BJ (cell line): ENCODE measurements around the gene SLIT3. TPM values are rescaled to one million over a fixed set of nuclear protein-coding genes. Genes with fewer than 3 reads are reported as not detected.

Experiments
- CTCF ChIA-PET: fragments of 350-600 bp; formaldehyde crosslinking; extraction: SDS; loops from one replicate; lab custom pipeline; 2021; ENCODE audit warnings: antibody characterized with exemption, inconsistent platforms; lab: Yijun Ruan, JAX
- POLR2A ChIA-PET: fragments of 300-600 bp; sonication (Branson Sonifier 250); formaldehyde crosslinking; extraction: SDS; loops from one replicate; lab custom pipeline; 2021; ENCODE audit warnings: antibody characterized with exemption; lab: Charles Lee
- DNase-seq: peaks from one replicate; pipeline ENCODE4 v3.0.0-alpha.2; 2011; ENCODE audit warnings: low read depth
- H3K27me3 ChIP-seq: 2 replicates; pipeline ENCODE4 v1.6.0; 2011; ENCODE audit warnings: low read length; ENCODE audit not compliant: control insufficient read depth, insufficient read depth
- H3K36me3 ChIP-seq: 2 replicates; pipeline ENCODE4 v1.5.1; 2011; ENCODE audit warnings: low read length; ENCODE audit not compliant: control insufficient read depth, insufficient read depth
- H3K4me3 ChIP-seq: 2 replicates; pipeline ENCODE4 v1.5.1; 2011; ENCODE audit warnings: low read depth, mild to moderate bottlenecking, control low read depth, low read length
- CTCF ChIP-seq: IDR thresholded peaks from 2 replicates; pipeline ENCODE4 v1.5.1; 2011; ENCODE audit warnings: low read depth, mild to moderate bottlenecking, control low read depth, inconsistent platforms, low read length, moderate library complexity; ENCODE audit not compliant: insufficient read depth
- polyA plus RNA-seq: library from polyadenylated mRNA; depleted of rRNA; stranded (reverse); fragments of >200 nt; gene quantifications from 2 replicates; pipeline ENCODE4 v1.2.3, GENCODE V29; 2011

The SLIT3 gene
- polyA plus RNA-seq, 1 experiment = 26.8 TPM

- Histone ChIP-seq H3K4me3 (no peak overlapping the region), H3K36me3 (no peaks in the 10 kb centered on the region), H3K27me3 (no peaks in the 10 kb centered on the region)
- TF ChIP-seq CTCF = no peak
- POLR2A ChIA-PET = no interaction called here
- no peak for DNase-seq
- CTCF ChIA-PET = interaction anchor here (1.4 kb wide), 1 partner anchor 167 kb away, joined by 3 read pairs; the partner anchor contains the start of gene RARS1
Observed at GRCh38 chr5:168653626-168654025, 647.3 kb downstream of the SLIT3 start.

DNA sequence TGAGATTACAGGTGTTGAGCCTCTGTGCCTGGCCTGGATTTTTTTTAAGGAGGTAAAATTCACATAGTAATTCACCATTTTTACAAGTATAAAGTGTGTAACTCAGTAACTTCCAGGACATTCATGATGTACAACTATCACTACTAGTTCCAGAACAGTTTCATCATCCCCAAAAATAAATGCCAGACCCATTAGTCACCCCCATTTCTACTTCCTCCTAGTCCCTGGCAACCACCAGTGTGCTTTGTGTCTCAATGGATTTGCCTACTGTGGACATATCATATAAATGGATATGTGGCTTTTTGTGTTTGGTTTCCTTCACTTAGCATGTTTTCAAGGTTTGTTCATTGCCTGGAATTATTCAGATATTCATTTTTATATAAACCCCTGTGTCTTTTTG lies 649.3 kb downstream of the SLIT3 start:
- no peaks in the 10 kb centered on the region for H3K27me3 ChIP-seq
- H3K36me3 ChIP-seq = no peaks in the 10 kb centered on the region
- DNase-seq = peak; percentile 49
- TF ChIP-seq CTCF = no peak
- POLR2A ChIA-PET = no interaction called here
- no peak overlapping the region for H3K4me3 ChIP-seq
- CTCF ChIA-PET = no interaction called here

DNA sequence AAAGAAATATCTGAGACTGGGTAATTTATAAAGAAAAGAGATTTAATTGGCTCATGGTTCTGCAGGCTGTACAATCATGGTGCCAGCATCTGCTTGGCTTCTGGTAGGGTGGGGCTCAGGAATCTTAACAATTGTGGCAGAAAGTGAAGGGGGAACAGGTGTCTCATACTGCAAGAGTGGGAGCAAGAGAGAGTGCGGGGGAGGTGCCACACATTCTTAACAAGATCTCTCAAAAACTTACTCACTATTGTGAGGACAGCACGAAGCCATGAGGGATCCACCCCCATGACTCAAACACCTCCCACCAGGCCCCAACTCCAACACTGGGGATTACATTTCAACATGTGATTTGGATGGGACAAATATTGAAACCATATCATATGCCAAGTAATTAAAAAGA lies 651.6 kb downstream of the SLIT3 start:
- no peak for DNase-seq
- Histone ChIP-seq H3K27me3 (no peaks in the 10 kb centered on the region), H3K36me3 (no peaks in the 10 kb centered on the region), H3K4me3 (no peak overlapping the region)
- ChIA-PET POLR2A (no interaction called here), CTCF (interaction anchor here (1.0 kb wide), 1 partner anchor 11 kb away, joined by 3 read pairs; no protein-coding TSS in a partner anchor)
- TF ChIP-seq CTCF = no peak

DNA sequence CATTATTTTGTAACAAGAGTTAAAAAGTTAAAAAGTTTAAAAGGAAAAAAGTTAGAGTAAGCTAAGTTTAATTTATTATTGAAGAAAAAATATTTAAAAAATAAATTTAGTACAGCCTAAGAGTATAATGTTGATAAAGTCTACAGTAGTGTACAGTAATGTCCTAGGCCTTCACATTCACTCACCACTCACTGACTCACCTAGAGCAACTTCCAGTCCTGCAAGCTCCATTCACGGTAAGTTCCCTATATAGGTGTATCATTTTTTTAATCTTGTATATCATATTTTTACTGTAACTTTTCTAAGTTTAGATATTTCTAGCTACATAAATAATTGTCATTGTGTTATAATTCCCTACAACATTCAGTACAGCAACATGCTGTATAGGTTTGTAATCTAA lies 652.4 kb downstream of the SLIT3 start:
- H3K36me3 ChIP-seq = no peaks in the 10 kb centered on the region
- DNase-seq = no peak
- CTCF ChIA-PET = interaction anchor here (0.8 to 1.0 kb wide), 4 partner anchors 12 to 32 kb away, joined by 3 to 6 read pairs (median 4); no protein-coding TSS in a partner anchor
- H3K27me3 ChIP-seq = no peaks in the 10 kb centered on the region
- POLR2A ChIA-PET = no interaction called here
- H3K4me3 ChIP-seq = no peak overlapping the region
- no peak for TF ChIP-seq CTCF

DNA sequence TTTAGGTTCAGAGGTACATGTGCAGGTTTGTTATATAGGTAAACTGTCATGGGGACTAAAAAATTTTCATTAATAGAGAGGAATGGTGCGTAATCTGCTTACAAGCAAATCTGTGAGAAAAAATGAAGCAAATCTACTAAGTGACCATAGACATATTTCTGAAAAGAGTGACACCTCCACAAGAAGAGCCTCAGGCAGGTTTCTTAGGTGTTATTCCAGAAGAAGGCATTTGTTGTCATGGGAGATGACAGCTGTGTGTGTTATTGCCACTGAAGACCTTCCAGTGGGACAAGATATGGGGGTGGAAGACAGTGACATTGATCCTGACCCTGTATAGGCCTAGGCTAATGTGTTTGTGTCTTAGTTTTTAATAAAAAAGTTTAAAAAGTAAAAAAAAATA lies 652.9 kb downstream of the SLIT3 start:
- no peak for DNase-seq
- no peaks in the 10 kb centered on the region for H3K27me3 ChIP-seq
- TF ChIP-seq CTCF = no peak
- CTCF ChIA-PET = interaction anchor here (0.8 to 1.0 kb wide), 4 partner anchors 12 to 32 kb away, joined by 3 to 6 read pairs (median 4); no protein-coding TSS in a partner anchor
- POLR2A ChIA-PET = no interaction called here
- no peak overlapping the region for H3K4me3 ChIP-seq
- H3K36me3 ChIP-seq = no peaks in the 10 kb centered on the region
